Measurements from ENCODE around the gene MLANA. TPM values are rescaled to one million over a fixed set of nuclear protein-coding genes. Genes with fewer than 3 reads are reported as not detected.

Gene MLANA
- total and polyA plus RNA-seq, 10 of the 15 experiments (the other 5 are each of a cell fraction or from before 2014, with no cell fraction given), result 0.11 to 0.26 (median 0.13) TPM; not detected in 6

DNA sequence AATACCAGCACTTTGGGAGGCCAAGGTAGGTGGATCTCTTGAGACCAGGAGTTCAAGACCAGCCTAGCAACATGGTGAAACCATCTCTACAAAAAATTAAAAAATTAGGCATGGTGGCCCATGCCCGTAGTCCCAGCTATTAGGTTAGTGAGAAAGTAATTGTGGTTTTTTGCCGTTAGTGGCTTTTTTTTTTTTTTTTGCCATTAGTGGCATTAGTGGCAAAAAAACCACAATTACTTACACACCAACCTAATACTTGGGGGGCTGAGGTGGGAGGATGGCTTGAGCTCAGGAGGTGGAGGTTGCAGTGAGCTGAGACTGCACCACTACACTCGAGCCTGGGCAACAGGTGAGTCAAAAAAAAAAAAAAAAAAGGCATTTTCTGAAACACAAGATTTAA is 27.8 kb downstream of the MLANA start:
- ChIA-PET SMC1A (ENCODE audit: uncharacterized antibody, unreplicated experiment) (interaction anchor here (0.7 to 7.8 kb wide), 12 partner anchors 11 to 136 kb away, joined by 3 to 109 read pairs (median 4); no protein-coding TSS in a partner anchor), RAD21 (ENCODE audit: unreplicated experiment) (interaction anchor here (0.6 to 8.6 kb wide), 14 partner anchors 9 to 1758 kb away, joined by 3 to 115 read pairs (median 4); no protein-coding TSS in a partner anchor), POLR2A (interaction anchor here (0.6 to 1.0 kb wide), 15 partner anchors 11 to 839 kb away, joined by 3 to 6 read pairs (median 4); a partner anchor contains a TSS)

More for the DNA sequence above, 27.8 kb downstream of the MLANA start:
- in situ Hi-C loops (cut with MboI) (no loop called here), intact Hi-C loops (cut with micrococcal nuclease; ENCODE audit: unreplicated experiment) (no loop called here)
- BruUV-seq (replicated peaks), result no TSS peak
- CTCF ChIA-PET, result interaction anchor here (0.6 to 6.1 kb wide), 9 partner anchors 29 to 469 kb away, joined by 3 to 61 read pairs (median 5); no protein-coding TSS in a partner anchor
- 50% methylated on average over 2 of the region's 3 CpGs for WGBS (ENCODE audit: insufficient coverage, insufficient replicate concordance, low lambda C conversion rate, missing lambda C conversion rate)
- TF ChIP-seq TARDBP (IDR thresholded peaks at IDR 0.05; ENCODE audit: borderline replicate concordance) (no peak), CEBPB (IDR thresholded peaks at IDR 0.05; ENCODE audit: borderline replicate concordance in 1 of 2, low read depth in 2 of 2, low read length in 2 of 2) (no peak), SKIL (IDR thresholded peaks at IDR 0.05; ENCODE audit: low read depth, poor library complexity, severe bottlenecking) (no peak), ZZZ3 (IDR thresholded peaks at IDR 0.05; ENCODE audit: control insufficient read depth, insufficient read length, low read depth) (no peak), MLLT1 (IDR thresholded peaks at IDR 0.05) (peak; percentile 69), GABPA (IDR thresholded peaks at IDR 0.05; ENCODE audit: low read depth) (no peak), HCFC1 (IDR thresholded peaks at IDR 0.05; ENCODE audit: low read length) (no peak), SMAD5 (IDR thresholded peaks at IDR 0.05; ENCODE audit: low read depth) (no peak), KAT2A (conservative IDR thresholded peaks at IDR 0.05; ENCODE audit: control insufficient read depth, low read depth, low read length) (no peak), MTA2 (IDR thresholded peaks at IDR 0.05; ENCODE audit: low read depth) (peak; percentile 50), PAX8 (IDR thresholded peaks at IDR 0.05) (no peak), POLR2AphosphoS5 (IDR thresholded peaks at IDR 0.05; ENCODE audit: low read length) (no peak), USF2 (IDR thresholded peaks at IDR 0.05; ENCODE audit: borderline replicate concordance, low read depth, low read length) (no peak), ZNF384 (IDR thresholded peaks at IDR 0.05; ENCODE audit: borderline replicate concordance, low read depth, low read length) (peak; percentile 41; the same call in 1 of the 2 replicates)
- H3K27ac ChIP-seq (ENCODE audit: control insufficient read depth, insufficient read depth), result no peak overlapping the region
- FAIRE-seq (no peak), DNase-seq (ENCODE audit: low read depth, low spot score) (no peak), ATAC-seq (no peak)
- no peak overlapping the region for H3K9ac ChIP-seq (ENCODE audit: control insufficient read depth, insufficient read depth, low read length)
- no peaks in the 10 kb centered on the region for H3K79me2 ChIP-seq (ENCODE audit: control insufficient read depth, insufficient read depth, low read length)
- H3K4me2 ChIP-seq (ENCODE audit: control insufficient read depth, insufficient read depth), result no peak overlapping the region
- H3K4me1 ChIP-seq (ENCODE audit: control insufficient read depth, insufficient read depth, low read length), result no peaks in the 10 kb centered on the region; the same call in 1 of the 2 replicates
- H3K36me3 ChIP-seq (ENCODE audit: control insufficient read depth in 2 of 2, insufficient read depth in 2 of 2, low read length in 1 of 2), result 0 out of 4 replicates have a peak, but pooled peaks cover 0 to 7% of the 10 kb centered on the region in 2 experiments
- no peak overlapping the region for H2AFZ ChIP-seq (ENCODE audit: control insufficient read depth, low read depth, low read length)
- H3K9me3 ChIP-seq (replicated peaks; ENCODE audit: control insufficient read depth, insufficient read depth, low read length), result no peaks in the 10 kb centered on the region
- no peaks in the 10 kb centered on the region for H3K27me3 ChIP-seq (replicated peaks in 1 of 2; ENCODE audit: control insufficient read depth in 2 of 2, insufficient read depth in 2 of 2, low read length in 1 of 2)
- no peak overlapping the region for H3K4me3 ChIP-seq
- no peaks in the 10 kb centered on the region for H4K20me1 ChIP-seq (ENCODE audit: control insufficient read depth, insufficient read depth)
